OCI-LY1 (cell line): ENCODE results near the gene UTP25.

Source experiments
- CTCF ChIP-seq: fragments of 200-600 bp; sonication (generic), shearing (Covaris generic); IDR thresholded peaks from 2 replicates; pipeline ENCODE4 v1.5.1; 2017; ENCODE audit warnings: mild to moderate bottlenecking, antibody characterized with exemption, low read length, moderate library complexity, mixed read lengths
- EZH2 ChIP-seq: fragments of 200-600 bp; sonication (generic), shearing (Covaris generic); IDR thresholded peaks from 2 replicates; pipeline ENCODE4 v1.8.0; 2017; ENCODE audit warnings: borderline replicate concordance, mixed run types, mild to moderate bottlenecking, antibody characterized with exemption, low read length, moderate library complexity, mixed read lengths

GRCh38 chr1:209802780-209803152 lies 25.0 kb upstream of the UTP25 start:
- TF ChIP-seq CTCF (no peak), EZH2 (no peak)
